ENCODE results near the gene RRAGC. TPM values are rescaled to one million over a fixed set of nuclear protein-coding genes. Genes with fewer than 3 reads are reported as not detected.

The RRAGC gene
- total RNA-seq, 2 donors from 2014 or later = 17.2 to 20.2 TPM

- no peak for TF ChIP-seq CTCF (IDR thresholded peaks at IDR 0.05)
- no peak for ATAC-seq (ENCODE audit: insufficient number of reproducible peaks, low FRiP score, low read depth)
Observed at GRCh38 chr1:38870996-38871395, 11.4 kb upstream of the RRAGC start.

GRCh38 chr1:38867208-38867607 is 7.6 kb upstream of the RRAGC start:
- Histone ChIP-seq H3K27ac (no peak overlapping the region), H3K9me3 (no peaks in the 10 kb centered on the region), H3K27me3 (replicated peaks; ENCODE audit: insufficient read depth) (no peaks in the 10 kb centered on the region), H3K36me3 (no peaks in the 10 kb centered on the region), H3K4me3 (no peak overlapping the region), H3K4me1 (ENCODE audit: control insufficient read depth in 1 of 2, low read depth in 2 of 2) (peaks cover 0 to 18% of the 10 kb centered on the region in 2 donors)
- no peak for TF ChIP-seq CTCF (IDR thresholded peaks at IDR 0.05)
- ATAC-seq (ENCODE audit: insufficient number of reproducible peaks, low FRiP score, low read depth) (no peak), DNase-seq (ENCODE audit: low spot score) (no peak)

More at GRCh38 chr1:38870996-38871395, 11.4 kb upstream of the RRAGC start:
- Histone ChIP-seq H3K27me3 (replicated peaks; ENCODE audit: insufficient read depth) (no peaks in the 10 kb centered on the region), H3K4me1 (ENCODE audit: control insufficient read depth in 1 of 2, low read depth in 2 of 2) (peaks cover 5 to 20% of the 10 kb centered on the region in 2 donors), H3K9me3 (no peaks in the 10 kb centered on the region), H3K27ac (no peak overlapping the region), H3K4me3 (no peak overlapping the region), H3K36me3 (no peaks in the 10 kb centered on the region)
- no peak for DNase-seq (ENCODE audit: low spot score)

GRCh38 chr1:38865112-38865715 is 5.6 kb upstream of the RRAGC start:
- no peaks in the 10 kb centered on the region for H3K9me3 ChIP-seq
- H3K27me3 ChIP-seq (replicated peaks; ENCODE audit: insufficient read depth) = no peaks in the 10 kb centered on the region
- DNase-seq (ENCODE audit: low spot score) = no peak
- no peaks in the 10 kb centered on the region for H3K36me3 ChIP-seq
- no peak overlapping the region for H3K4me3 ChIP-seq
- no peak for ATAC-seq (ENCODE audit: insufficient number of reproducible peaks, low FRiP score, low read depth)
- H3K4me1 ChIP-seq (ENCODE audit: control insufficient read depth in 1 of 2, low read depth in 2 of 2) = peaks cover 6 to 30% of the 10 kb centered on the region in 2 donors
- no peak overlapping the region for H3K27ac ChIP-seq
- TF ChIP-seq CTCF (IDR thresholded peaks at IDR 0.05) = no peak

GRCh38 chr1:38860454-38860795 is 853 bp upstream of the RRAGC start:
- H3K27ac ChIP-seq = peak overlapping the region in 1 of 2 donors; percentile 6
- no peak for TF ChIP-seq CTCF (IDR thresholded peaks at IDR 0.05)
- H3K4me1 ChIP-seq (ENCODE audit: control insufficient read depth in 1 of 2, low read depth in 2 of 2) = peaks cover 23 to 51% of the 10 kb centered on the region in 2 donors
- peak overlapping the region; percentile 90 for H3K4me3 ChIP-seq
- DNase-seq (ENCODE audit: low spot score) = no peak
- no peaks in the 10 kb centered on the region for H3K27me3 ChIP-seq (replicated peaks; ENCODE audit: insufficient read depth)
- no peaks in the 10 kb centered on the region for H3K9me3 ChIP-seq
- H3K36me3 ChIP-seq = peaks cover 9% of the 10 kb centered on the region
- ATAC-seq (ENCODE audit: insufficient number of reproducible peaks, low FRiP score, low read depth) = no peak

GRCh38 chr1:38858833-38859560 is 575 bp downstream of the RRAGC start:
- H3K27ac ChIP-seq = peak overlapping the region; percentile 50 to 52
- peak overlapping the region; percentile 90 for H3K4me3 ChIP-seq
- TF ChIP-seq CTCF (IDR thresholded peaks at IDR 0.05) = no peak
- no peaks in the 10 kb centered on the region for H3K27me3 ChIP-seq (replicated peaks; ENCODE audit: insufficient read depth)
- ATAC-seq (ENCODE audit: insufficient number of reproducible peaks, low FRiP score, low read depth) = no peak
- H3K4me1 ChIP-seq (ENCODE audit: control insufficient read depth in 1 of 2, low read depth in 2 of 2) = peaks cover 23 to 56% of the 10 kb centered on the region in 2 donors
- DNase-seq (ENCODE audit: low spot score) = peak; percentile 19
- no peaks in the 10 kb centered on the region for H3K9me3 ChIP-seq
- H3K36me3 ChIP-seq = peaks cover 13% of the 10 kb centered on the region

Data from thoracic aorta (tissue), 2 donors.